ENCODE data around the gene SMIM11.
"Not testable (repeated sequence)": the region's sequence is repeated elsewhere in the genome, so short reads cannot be mapped to it uniquely, and the experiment has no call there.

Gene SMIM11

DNA sequence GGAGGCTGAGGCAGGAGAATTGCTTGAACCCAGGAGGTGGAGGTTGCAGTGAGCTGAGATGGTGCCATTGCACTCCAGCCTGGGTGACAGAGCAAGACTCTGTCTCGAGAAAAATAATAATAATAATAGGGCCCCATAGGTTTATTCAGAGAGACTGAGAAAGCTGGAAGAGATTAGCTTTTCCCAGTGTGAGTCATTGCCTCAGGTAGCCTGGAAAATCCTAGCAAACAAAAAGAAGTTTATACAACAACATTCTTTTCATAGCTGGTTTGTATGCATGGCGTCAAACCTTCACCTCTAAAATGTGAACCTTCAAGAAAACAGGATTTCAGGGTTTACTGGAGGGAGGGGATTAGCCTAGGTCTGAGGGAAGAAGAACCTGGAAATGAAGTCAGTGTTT is 7.8 kb downstream of the SMIM11 start:
- not testable (repeated sequence) for H3K27me3 ChIP-seq (ENCODE audit: control insufficient read depth, insufficient read depth, low read length); H3K9ac ChIP-seq (ENCODE audit: low read depth, low read length); H3K9me3 ChIP-seq (ENCODE audit: control insufficient read depth, insufficient read depth, low read length); H3K36me3 ChIP-seq (ENCODE audit: control insufficient read depth, insufficient read depth, low read length); H3K4me1 ChIP-seq (ENCODE audit: control insufficient read depth, insufficient read depth, low read length); H3K4me3 ChIP-seq (ENCODE audit: low read depth, low read length)

GRCh38 chr21:34383724-34384415 is 8.6 kb downstream of the SMIM11 start:
- not testable (repeated sequence) for H3K9me3 ChIP-seq (ENCODE audit: control insufficient read depth, insufficient read depth, low read length); H3K4me1 ChIP-seq (ENCODE audit: control insufficient read depth, insufficient read depth, low read length); H3K27me3 ChIP-seq (ENCODE audit: control insufficient read depth, insufficient read depth, low read length); H3K4me3 ChIP-seq (ENCODE audit: low read depth, low read length); H3K9ac ChIP-seq (ENCODE audit: low read depth, low read length); H3K36me3 ChIP-seq (ENCODE audit: control insufficient read depth, insufficient read depth, low read length)

DNA sequence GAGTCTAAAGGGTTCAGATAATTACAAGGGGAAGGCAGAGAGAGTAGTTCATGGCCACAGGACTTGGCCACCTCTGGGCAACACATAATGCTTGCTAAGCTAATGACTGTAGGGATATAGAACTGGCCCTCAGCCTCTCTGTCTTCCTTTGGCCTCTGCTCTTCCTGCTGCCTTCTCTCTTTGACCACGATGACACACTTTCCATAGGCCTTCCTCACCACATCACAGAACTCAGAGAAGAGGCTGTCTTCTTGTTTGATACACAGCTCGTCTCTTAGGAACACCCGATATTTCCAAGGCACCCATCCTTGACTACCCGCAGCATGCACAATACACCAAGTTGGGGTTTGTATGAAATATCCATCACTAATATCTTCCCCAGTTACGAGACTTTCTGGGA is 25.2 kb downstream of the SMIM11 start:
- H3K9me3 ChIP-seq (ENCODE audit: control insufficient read depth, insufficient read depth, low read length); H3K4me1 ChIP-seq (ENCODE audit: control insufficient read depth, insufficient read depth, low read length); H3K4me3 ChIP-seq (ENCODE audit: low read depth, low read length); H3K36me3 ChIP-seq (ENCODE audit: control insufficient read depth, insufficient read depth, low read length); H3K27me3 ChIP-seq (ENCODE audit: control insufficient read depth, insufficient read depth, low read length); H3K9ac ChIP-seq (ENCODE audit: low read depth, low read length): not testable (repeated sequence)

GRCh38 chr21:34404742-34405141 is 29.4 kb downstream of the SMIM11 start:
- not testable (repeated sequence) for H3K9ac ChIP-seq (ENCODE audit: low read depth, low read length); H3K36me3 ChIP-seq (ENCODE audit: control insufficient read depth, insufficient read depth, low read length); H3K4me1 ChIP-seq (ENCODE audit: control insufficient read depth, insufficient read depth, low read length); H3K27me3 ChIP-seq (ENCODE audit: control insufficient read depth, insufficient read depth, low read length); H3K9me3 ChIP-seq (ENCODE audit: control insufficient read depth, insufficient read depth, low read length); H3K4me3 ChIP-seq (ENCODE audit: low read depth, low read length)

DNA sequence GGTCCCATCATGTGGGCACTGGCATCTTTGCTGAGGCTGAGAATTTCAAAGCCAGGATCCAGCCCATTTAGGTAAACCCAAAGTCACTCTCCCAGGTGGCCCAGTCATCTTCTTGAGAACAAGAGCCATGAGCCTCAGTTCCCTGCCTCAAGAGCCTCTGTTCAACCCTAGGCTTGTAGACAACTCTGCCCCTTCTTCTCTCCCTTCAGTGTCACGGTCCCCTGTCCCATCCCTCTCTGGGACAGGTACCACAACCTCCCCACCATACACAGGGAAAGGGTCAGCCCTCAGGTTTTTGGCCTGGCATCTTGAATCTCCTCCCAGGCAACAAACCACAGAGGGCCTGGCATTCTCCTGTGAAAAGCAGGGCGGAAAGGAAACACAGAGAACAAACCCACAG is 30.4 kb downstream of the SMIM11 start:
- H3K4me3 ChIP-seq (ENCODE audit: low read depth, low read length); H3K36me3 ChIP-seq (ENCODE audit: control insufficient read depth, insufficient read depth, low read length); H3K4me1 ChIP-seq (ENCODE audit: control insufficient read depth, insufficient read depth, low read length); H3K27me3 ChIP-seq (ENCODE audit: control insufficient read depth, insufficient read depth, low read length); H3K9ac ChIP-seq (ENCODE audit: low read depth, low read length); H3K9me3 ChIP-seq (ENCODE audit: control insufficient read depth, insufficient read depth, low read length): not testable (repeated sequence)

DNA sequence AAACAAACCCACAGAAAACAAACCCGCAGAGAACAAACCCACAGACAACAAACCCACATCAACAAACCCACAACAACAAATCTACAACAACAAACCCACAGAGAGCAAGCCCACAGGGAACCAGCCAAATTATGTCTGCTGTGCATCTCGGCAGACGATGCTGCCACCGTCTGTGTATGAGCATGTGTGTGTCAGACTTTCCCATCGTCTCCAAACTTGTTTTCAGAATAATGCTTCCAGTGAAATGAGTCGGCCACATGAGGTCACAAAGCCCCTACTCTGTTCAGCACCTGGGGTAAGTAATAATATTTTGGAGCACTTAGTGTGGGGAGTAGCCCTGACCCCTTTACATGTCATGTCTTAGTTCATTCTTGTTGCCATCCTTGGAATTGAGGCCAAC is 30.8 kb downstream of the SMIM11 start:
- not testable (repeated sequence) for H3K4me3 ChIP-seq (ENCODE audit: low read depth, low read length); H3K9ac ChIP-seq (ENCODE audit: low read depth, low read length); H3K9me3 ChIP-seq (ENCODE audit: control insufficient read depth, insufficient read depth, low read length); H3K27me3 ChIP-seq (ENCODE audit: control insufficient read depth, insufficient read depth, low read length); H3K36me3 ChIP-seq (ENCODE audit: control insufficient read depth, insufficient read depth, low read length); H3K4me1 ChIP-seq (ENCODE audit: control insufficient read depth, insufficient read depth, low read length)

DNA sequence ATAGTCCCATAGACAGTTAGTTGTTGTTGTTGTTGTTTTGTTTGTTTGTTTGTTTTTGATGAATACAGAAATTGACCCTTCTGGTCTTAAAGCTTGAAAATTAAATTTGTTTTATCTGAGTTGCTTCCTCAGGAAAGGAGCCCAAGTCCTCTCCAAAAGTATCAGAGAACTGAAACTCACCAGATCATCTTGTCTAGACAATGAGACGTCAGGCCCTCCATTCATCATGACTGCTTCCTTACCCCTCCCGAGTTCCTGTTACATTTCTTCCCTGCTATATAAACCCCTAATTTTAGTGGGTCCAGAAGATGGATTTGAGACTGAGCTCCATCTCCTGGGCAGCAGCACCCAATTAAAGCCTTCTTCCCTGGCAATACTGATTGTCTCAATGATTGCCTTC is 31.4 kb downstream of the SMIM11 start:
- H3K4me3 ChIP-seq (ENCODE audit: low read depth, low read length); H3K36me3 ChIP-seq (ENCODE audit: control insufficient read depth, insufficient read depth, low read length); H3K4me1 ChIP-seq (ENCODE audit: control insufficient read depth, insufficient read depth, low read length); H3K9ac ChIP-seq (ENCODE audit: low read depth, low read length); H3K9me3 ChIP-seq (ENCODE audit: control insufficient read depth, insufficient read depth, low read length); H3K27me3 ChIP-seq (ENCODE audit: control insufficient read depth, insufficient read depth, low read length): not testable (repeated sequence)

DNA sequence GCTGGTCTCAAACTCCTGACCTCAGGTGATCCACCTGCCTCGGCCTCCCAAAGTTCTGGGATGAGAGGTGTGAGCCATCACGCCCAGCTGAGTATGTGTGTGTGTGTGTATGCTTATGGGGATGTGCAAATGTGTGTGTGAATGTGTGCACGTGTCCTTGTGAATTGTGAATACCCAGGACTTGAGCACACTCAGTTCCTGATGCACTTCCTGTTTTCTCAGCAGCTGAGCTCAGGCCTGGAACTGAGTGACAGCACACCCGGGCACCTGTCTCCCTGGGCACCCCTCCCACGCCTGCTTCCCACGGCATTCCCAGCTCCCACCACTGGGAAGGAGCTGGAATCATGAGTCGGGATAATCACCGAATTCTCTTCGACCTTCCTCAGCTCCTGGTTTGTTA is 32.0 kb downstream of the SMIM11 start:
- not testable (repeated sequence) for H3K4me1 ChIP-seq (ENCODE audit: control insufficient read depth, insufficient read depth, low read length); H3K4me3 ChIP-seq (ENCODE audit: low read depth, low read length); H3K9me3 ChIP-seq (ENCODE audit: control insufficient read depth, insufficient read depth, low read length); H3K36me3 ChIP-seq (ENCODE audit: control insufficient read depth, insufficient read depth, low read length); H3K9ac ChIP-seq (ENCODE audit: low read depth, low read length); H3K27me3 ChIP-seq (ENCODE audit: control insufficient read depth, insufficient read depth, low read length)

- not testable (repeated sequence) for H3K4me3 ChIP-seq (ENCODE audit: low read depth, low read length); H3K4me1 ChIP-seq (ENCODE audit: control insufficient read depth, insufficient read depth, low read length); H3K27me3 ChIP-seq (ENCODE audit: control insufficient read depth, insufficient read depth, low read length); H3K9me3 ChIP-seq (ENCODE audit: control insufficient read depth, insufficient read depth, low read length); H3K36me3 ChIP-seq (ENCODE audit: control insufficient read depth, insufficient read depth, low read length); H3K9ac ChIP-seq (ENCODE audit: low read depth, low read length)
Measured at GRCh38 chr21:34417448-34418077, 42.3 kb downstream of the SMIM11 start.

DNA sequence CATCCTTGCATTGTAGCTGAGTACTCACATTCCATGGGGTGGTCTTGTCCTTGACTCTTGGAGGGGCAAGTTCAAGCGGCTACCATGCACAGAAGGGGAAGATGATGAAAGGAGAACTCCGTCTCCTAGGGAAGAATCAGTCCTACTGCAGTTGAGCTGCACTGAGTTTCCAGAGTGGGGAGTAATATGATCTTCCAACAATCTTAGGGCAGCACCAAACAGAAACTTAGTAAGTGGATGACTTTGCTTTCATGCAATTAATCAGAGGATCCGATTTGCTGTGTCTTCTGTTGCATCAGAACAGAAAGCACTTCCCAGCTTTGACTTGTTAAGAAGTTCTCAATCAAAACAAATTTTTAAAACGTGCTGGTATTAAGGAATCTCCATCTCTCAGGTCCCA is 48.5 kb downstream of the SMIM11 start, which contains the start of gene SMIM34:
TSS of gene SMIM34 (minus strand) at position 147 of the 400 bp plus-strand sequence. CDS start at position 35, 112 bp downstream.
- H3K4me3 ChIP-seq (ENCODE audit: low read depth, low read length); H3K36me3 ChIP-seq (ENCODE audit: control insufficient read depth, insufficient read depth, low read length); H3K4me1 ChIP-seq (ENCODE audit: control insufficient read depth, insufficient read depth, low read length); H3K27me3 ChIP-seq (ENCODE audit: control insufficient read depth, insufficient read depth, low read length); H3K9me3 ChIP-seq (ENCODE audit: control insufficient read depth, insufficient read depth, low read length); H3K9ac ChIP-seq (ENCODE audit: low read depth, low read length): not testable (repeated sequence)

DNA sequence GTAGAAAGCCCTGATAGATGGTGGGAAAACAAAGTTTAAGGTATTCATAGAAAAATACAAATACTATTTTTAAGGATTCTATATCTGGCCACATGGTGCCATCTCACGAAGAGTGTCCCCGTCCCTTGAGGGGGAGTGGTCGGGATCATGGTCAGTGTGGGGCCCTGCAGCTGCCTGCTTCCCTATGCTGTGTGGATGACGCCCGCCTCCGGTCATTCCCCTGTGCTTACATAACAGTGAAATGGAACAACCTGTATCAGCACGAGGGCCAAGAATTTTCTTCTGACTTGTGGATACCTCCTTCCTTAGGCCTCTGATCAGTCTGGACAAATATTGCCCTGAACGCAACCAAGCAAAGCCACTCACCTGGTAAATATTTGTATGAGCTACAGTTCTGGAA is 52.0 kb downstream of the SMIM11 start:
- not testable (repeated sequence) for H3K4me3 ChIP-seq (ENCODE audit: low read depth, low read length); H3K4me1 ChIP-seq (ENCODE audit: control insufficient read depth, insufficient read depth, low read length); H3K9me3 ChIP-seq (ENCODE audit: control insufficient read depth, insufficient read depth, low read length); H3K36me3 ChIP-seq (ENCODE audit: control insufficient read depth, insufficient read depth, low read length); H3K27me3 ChIP-seq (ENCODE audit: control insufficient read depth, insufficient read depth, low read length); H3K9ac ChIP-seq (ENCODE audit: low read depth, low read length)

DNA sequence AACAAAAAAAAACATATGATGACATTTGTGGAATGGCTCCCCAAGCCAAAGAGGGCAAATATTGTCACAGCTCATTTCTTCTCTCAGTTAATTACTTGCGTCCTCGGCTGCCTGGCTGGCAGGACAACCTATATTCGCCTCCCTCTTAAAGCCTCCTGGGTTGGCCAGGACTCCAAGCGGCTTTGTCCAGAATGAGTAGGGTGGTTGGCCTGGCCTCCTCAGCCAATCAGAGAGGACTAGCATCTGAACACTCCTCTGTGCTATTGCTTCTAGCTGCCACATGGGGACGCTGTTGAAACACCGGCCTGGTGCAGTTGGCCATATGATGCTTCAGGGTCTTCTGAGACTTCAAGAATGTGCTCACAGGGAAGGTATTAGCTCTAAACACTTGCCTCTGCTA is 53.1 kb downstream of the SMIM11 start:
- not testable (repeated sequence) for H3K27me3 ChIP-seq (ENCODE audit: control insufficient read depth, insufficient read depth, low read length); H3K4me3 ChIP-seq (ENCODE audit: low read depth, low read length); H3K9ac ChIP-seq (ENCODE audit: low read depth, low read length); H3K4me1 ChIP-seq (ENCODE audit: control insufficient read depth, insufficient read depth, low read length); H3K36me3 ChIP-seq (ENCODE audit: control insufficient read depth, insufficient read depth, low read length); H3K9me3 ChIP-seq (ENCODE audit: control insufficient read depth, insufficient read depth, low read length)
